ENCODE results near the gene IFT172.
"Not testable (repeated sequence)": the region's sequence is repeated elsewhere in the genome, so short reads cannot be mapped to it uniquely, and the experiment has no call there.

Gene IFT172

GRCh38 chr2:27489498-27490397, at the start of gene IFT172:
TSS of gene IFT172 (minus strand) at chr2:27489743. CDS start at chr2:27489653, 90 bp downstream.
- DNase-seq: peak; percentile 94 to 95

- not testable (repeated sequence) for DNase-seq
Observed at GRCh38 chr2:27538839-27539450, 49.4 kb upstream of the IFT172 start.

GRCh38 chr2:27537287-27537686, 47.7 kb upstream of the IFT172 start:
- no peak for DNase-seq

GRCh38 chr2:27531983-27532382, 42.4 kb upstream of the IFT172 start:
- no peak for DNase-seq

GRCh38 chr2:27527182-27527581, 37.6 kb upstream of the IFT172 start:
- DNase-seq: no peak

GRCh38 chr2:27522400-27522945, 32.9 kb upstream of the IFT172 start:
- DNase-seq: no peak

GRCh38 chr2:27520316-27520715, 30.8 kb upstream of the IFT172 start:
- DNase-seq: no peak

GRCh38 chr2:27518782-27519113, 29.2 kb upstream of the IFT172 start:
- DNase-seq: no peak

GRCh38 chr2:27518113-27518781, 28.7 kb upstream of the IFT172 start:
- no peak for DNase-seq

GRCh38 chr2:27509326-27509725, 19.8 kb upstream of the IFT172 start:
- DNase-seq: no peak

- no peak for DNase-seq
Observed at GRCh38 chr2:27507293-27507692, 17.8 kb upstream of the IFT172 start.

- no peak for DNase-seq
Observed at GRCh38 chr2:27506587-27506986, 17.0 kb upstream of the IFT172 start.

- DNase-seq: no peak
Observed at GRCh38 chr2:27502142-27502541, 12.6 kb upstream of the IFT172 start.

- DNase-seq: no peak
Observed at GRCh38 chr2:27501042-27501441, 11.5 kb upstream of the IFT172 start.

- no peak for DNase-seq
Observed at GRCh38 chr2:27498975-27499374, 9.4 kb upstream of the IFT172 start.

- no peak for DNase-seq
Observed at GRCh38 chr2:27497288-27497627, 7.7 kb upstream of the IFT172 start.

- DNase-seq: no peak
Observed at GRCh38 chr2:27496357-27497287, 7.1 kb upstream of the IFT172 start, which contains the start of gene GCKR. TSS of gene GCKR (plus strand) at chr2:27496839. CDS start at chr2:27496905, 66 bp downstream.

- DNase-seq: no peak
Observed at GRCh38 chr2:27495840-27496356, 6.4 kb upstream of the IFT172 start.

- DNase-seq: no peak
Observed at GRCh38 chr2:27494944-27495554, 5.5 kb upstream of the IFT172 start, which contains the start of gene FNDC4. TSS of gene FNDC4 (minus strand) at chr2:27495200. CDS start at chr2:27494679, 521 bp downstream.

- DNase-seq: peak in 1 of 2 experiments; percentile 6
Observed at GRCh38 chr2:27494284-27494943, 4.9 kb upstream of the IFT172 start.

- no peak for DNase-seq
Observed at GRCh38 chr2:27493948-27494283, 4.4 kb upstream of the IFT172 start.
